Measurements from ENCODE around the gene RASGRF2.
"Not testable (repeated sequence)": the region's sequence is repeated elsewhere in the genome, so short reads cannot be mapped to it uniquely, and the experiment has no call there.

Gene RASGRF2

GRCh38 chr5:80986382-80986781 is 26.2 kb downstream of the RASGRF2 start:
- DNase-seq (ENCODE audit: low spot score): no peak

DNA sequence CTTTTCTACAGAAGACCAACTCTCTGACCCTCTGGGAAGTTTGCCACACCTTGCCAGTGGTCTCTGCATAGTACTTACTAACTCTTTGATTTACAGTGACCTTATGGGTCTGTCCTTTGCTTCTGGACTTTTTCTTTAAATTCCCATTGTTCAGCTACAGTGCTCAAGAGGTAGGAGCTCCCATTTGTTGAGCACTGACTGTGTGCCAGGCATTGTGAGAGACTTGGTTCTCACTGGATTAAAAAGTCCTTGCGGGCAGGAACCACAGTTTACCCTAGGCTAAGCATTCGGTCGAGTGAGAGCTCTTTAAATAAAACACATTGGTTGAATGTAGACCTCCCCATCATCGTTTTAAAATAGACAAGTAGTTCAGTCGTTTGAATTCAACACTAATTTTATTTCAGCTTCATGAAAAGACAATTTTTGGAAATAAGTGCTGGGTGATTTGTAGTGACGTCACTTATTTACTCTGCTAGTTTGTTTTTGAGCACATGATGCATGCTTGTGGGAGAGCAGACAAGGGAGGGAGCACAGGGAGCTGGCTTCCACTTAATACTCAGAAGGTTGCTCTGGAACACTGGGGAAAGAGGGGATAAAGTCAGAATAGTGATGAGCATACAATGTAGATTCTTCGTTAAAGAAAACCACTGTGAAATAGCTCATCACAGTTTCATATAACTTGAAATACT is 27.1 kb downstream of the RASGRF2 start:
- DNase-seq (ENCODE audit: low spot score): no peak

DNA sequence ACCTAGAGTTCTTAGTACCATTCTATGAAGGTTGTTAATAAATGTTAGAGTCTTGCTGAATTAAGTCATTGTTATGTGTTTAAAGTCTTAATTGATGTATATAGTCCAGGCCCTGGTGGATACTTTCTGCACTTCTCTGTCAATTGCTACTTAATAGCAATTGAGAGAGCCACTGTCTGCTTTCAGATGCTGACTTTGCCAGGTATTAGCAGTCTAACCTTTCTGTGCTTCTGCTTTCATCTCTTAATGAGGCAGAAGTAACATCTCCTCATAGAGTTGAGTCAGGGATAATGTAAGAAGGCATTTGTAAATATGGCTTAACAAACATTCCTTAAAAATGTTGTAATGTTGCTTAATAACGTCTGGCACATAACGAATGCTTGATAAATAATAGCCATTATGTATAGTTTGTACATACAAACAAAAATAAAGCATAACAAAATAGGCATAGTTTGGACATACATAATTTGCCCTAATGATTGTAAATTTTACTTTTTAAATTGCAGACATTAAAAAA is 28.3 kb downstream of the RASGRF2 start:
- no peak for DNase-seq (ENCODE audit: low spot score)

DNA sequence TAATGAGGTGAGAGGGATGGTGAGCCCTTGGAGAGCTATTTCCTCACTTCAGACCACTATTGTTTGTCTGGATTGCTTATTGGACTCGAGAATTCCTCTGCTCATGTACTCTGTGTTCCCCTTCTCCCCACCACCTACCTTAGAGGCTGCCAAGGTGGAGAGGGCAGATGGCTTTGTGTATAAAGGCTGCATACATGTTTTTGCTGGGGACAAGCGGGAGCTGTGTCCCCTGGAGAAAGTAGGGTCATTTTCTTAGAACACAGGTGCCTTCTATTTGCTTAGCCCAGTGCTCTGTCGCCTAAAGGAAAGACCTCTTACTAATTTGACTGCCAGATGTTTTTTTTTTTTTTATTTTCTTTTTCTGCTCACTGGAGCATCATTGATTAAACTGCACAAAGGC is 29.7 kb downstream of the RASGRF2 start:
- no peak for DNase-seq (ENCODE audit: low spot score)

DNA sequence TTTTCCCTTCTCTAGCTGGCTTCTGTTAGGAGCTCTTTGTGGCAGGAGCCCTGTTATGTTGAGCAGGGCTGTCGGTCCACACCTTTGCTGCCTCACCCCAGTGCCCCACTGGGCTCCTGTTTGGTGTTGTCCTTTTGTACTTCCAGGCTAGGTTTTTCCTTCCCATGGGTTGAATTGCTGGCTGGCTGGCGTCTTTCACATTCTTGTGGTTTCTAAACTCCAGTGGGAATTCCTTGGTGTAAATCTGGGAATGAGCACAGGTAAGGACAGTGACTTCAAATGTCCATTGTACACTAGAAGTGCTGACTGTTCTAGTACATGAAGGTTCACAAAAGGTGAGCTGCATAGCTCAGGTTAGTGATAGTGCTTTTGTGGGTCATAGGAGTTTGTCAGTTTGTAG is 30.4 kb downstream of the RASGRF2 start:
- no peak for DNase-seq (ENCODE audit: low spot score)

DNA sequence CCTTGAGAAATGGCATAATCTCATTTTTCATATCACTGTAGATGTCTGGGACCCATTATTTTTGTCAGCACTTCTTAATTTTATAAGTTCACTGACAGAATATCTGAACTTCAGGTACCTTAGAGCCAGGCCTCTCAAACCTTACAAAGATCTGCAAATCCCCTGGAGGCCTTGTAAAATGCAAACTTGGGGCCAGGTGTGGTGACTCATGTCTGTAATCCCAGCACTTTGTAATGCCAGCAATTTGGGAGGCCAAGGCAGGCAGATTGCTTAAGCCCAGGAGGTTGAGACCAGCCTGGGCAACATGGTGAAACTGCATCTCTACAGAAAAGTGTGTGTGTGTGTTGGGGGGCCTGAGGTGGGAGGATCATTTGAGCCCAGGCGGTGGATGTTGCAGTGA is 30.8 kb downstream of the RASGRF2 start:
- no peak for DNase-seq (ENCODE audit: low spot score)

DNA sequence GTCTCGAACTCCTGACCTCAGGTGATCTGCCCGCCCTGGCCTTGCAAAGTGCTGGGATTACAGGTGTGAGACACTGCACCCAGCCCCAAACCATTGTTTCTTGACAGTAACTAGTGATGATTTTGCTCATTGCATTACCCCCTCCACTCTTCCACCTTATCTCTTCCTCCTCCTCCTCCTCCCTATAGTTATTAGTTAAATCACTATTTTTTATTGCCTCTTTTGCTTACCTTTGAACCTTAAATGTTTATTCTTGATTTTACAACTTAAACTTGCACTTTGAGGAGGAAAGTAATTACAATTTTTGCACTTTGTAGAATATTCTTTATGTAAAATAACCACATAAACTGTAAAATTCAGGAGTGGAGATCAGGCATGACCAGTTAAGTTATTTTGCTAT is 35.7 kb downstream of the RASGRF2 start:
- DNase-seq (ENCODE audit: low spot score): no peak

- DNase-seq (ENCODE audit: low spot score): no peak
These were observed 38.4 kb downstream of the RASGRF2 start for GRCh38 chr5:80998590-80998979.

DNA sequence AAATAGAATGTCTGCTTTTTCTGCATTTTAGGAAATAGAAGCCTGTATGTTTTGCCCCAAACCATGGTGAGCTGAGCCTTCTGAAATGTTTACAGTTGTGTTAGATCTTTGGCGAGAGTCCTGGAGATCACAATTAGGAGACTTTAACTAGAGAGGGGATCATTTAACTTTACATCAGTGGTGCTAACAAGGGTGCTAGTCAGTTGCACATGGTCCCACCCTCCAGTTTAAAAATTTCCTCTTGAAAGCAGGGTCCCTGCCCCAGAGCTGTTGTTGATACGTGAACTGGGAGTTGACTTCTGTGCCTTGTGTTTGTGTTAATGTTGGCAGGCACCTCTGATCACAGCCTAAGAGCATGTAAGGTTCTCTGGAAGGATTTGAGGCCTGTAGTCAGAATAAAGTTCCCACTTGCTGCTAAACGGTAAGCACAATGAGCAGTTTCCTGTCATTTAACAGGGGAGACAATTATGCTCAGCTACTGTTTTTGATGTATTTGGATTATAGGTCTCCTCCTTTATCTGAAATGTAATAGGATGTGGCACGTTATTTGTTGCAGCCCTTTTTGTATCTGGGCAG is 43.7 kb downstream of the RASGRF2 start:
- DNase-seq (ENCODE audit: low spot score): peak; percentile 27

GRCh38 chr5:81005708-81006107 is 45.5 kb downstream of the RASGRF2 start:
- DNase-seq (ENCODE audit: low spot score): no peak

DNA sequence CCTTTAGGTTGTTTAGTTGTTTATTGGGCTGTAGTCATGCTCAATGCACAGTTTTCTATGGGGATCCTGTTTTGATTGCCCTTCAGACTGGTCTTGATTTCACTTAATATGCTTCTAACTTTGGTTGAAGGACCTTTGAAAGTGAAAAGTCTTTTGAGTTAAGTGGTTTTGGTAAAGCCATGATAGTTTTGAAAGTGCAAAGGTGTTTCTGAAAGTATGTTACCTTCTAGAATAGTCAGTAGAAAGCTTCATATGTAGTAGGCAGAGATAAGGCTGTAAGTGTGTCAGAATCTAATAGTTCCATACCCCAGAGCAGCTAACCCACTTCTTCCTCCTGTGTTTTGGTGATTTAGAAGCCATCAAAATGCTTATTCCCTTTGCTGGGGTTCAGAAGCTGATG is 46.1 kb downstream of the RASGRF2 start:
- DNase-seq (ENCODE audit: low spot score): no peak

DNA sequence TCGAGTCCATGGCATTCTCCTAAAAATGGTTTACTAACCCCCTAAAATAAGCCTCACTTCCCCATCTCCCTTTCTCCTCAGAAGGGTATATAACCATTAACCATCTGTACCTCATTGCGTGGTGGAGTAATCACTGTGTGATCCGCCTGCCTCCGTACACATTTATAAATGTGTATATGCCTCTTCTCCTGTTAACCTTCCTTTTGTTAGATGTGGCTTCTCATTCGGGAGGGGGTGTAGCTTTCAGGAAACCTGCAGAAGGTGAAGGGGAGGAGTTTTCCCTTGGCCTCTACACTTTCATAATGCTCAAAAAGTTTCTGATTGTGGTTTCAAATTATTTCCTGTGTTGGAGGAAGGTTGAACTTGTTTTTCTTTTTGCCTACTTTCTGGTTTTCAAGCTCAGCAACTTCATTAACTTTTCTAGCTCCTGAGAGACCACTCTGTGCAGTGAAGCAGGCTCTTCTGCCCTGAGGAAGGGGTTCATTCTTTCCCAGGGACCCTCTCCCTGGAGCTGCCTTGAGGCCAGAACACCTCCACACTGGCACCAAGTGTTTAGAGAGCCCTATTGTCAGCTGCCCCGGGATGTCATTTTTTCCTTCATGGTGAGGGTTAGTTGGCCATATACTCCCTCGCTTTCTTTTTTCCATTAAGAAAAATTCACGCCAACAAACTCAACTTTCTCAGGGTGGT is 46.9 kb downstream of the RASGRF2 start:
- DNase-seq (ENCODE audit: low spot score): peak; percentile 87

- peak; percentile 22 for DNase-seq (ENCODE audit: low spot score)
These were observed 47.5 kb downstream of the RASGRF2 start for GRCh38 chr5:81007637-81008027.

DNA sequence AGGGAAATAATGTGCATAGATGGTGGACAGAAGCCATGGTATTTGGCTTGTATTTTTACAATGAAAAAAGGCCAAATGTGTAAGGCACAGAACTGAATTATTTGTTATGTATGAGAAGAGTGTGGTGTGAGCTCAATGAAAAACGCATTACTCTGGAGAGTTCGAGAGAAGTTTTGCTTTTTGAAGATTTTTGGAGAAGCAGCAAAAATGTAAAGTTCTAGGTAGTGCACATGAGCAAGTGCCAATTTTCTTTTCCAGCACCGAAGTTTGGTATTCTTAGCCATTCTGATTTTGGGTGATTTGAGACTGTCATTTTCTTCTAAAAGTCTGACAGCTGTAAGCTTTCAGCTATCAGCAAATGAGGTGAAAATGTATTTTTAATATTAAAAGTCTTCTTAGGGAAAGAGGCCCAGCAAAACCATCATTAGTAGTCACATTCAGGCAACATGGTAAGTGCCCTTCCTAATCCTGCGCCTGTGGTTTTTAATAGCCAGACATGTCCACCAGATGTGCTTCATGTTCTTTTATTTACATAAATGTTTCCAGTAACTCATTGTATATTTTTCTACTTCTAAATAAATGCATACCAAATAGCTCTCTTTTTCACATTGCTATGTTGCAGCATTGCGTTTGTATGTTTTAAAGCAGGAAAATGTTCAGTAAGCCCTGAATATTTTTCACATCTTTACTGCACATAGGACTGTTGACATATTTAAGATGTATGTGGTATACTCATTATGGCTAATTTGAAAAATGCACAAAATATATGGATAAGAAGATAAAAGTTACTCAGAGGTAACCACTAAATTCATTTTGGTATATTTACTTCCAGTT is 50.4 kb downstream of the RASGRF2 start:
- DNase-seq (ENCODE audit: low spot score): no peak

GRCh38 chr5:81014348-81014747 is 54.2 kb downstream of the RASGRF2 start:
- DNase-seq (ENCODE audit: low spot score): no peak

DNA sequence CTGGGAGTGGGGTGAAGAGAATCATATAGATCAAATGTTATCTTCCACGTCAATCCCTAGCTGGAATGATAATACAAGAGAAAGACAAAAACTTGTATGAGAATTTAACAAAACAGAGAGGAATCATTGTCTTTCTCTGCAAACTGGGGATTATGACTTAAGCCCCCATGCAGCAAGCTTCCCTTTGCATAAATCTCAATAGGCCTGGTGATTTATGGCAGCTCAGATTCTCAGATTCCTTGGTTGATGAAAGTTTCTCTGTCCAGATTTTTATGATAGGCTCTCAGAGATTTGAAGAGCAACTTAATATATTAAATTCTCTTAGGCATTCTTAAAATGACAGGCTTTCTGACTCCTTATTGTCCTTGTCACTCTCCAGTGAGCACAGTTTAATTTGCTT is 56.0 kb downstream of the RASGRF2 start:
- DNase-seq (ENCODE audit: low spot score): no peak

DNA sequence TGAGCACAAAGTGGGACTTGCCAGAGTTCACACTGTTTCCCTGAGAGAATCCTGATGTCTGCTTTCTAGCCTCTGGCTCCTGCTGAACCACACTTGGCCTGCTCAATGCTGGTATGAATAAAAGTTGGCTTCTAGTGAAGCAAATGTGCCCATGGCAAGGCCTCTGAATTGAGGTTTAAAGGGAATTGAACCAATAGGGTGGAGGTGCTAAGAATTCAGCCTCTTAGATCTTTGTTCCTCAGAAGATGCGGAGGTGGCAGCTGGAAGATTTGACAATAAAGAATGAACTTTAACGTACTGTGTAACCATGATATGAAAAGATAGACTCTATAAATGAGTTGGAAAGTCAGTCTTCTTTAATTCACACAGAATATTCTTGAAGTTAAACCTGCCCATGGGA is 57.2 kb downstream of the RASGRF2 start:
- no peak for DNase-seq (ENCODE audit: low spot score)

- not testable (repeated sequence) for DNase-seq (ENCODE audit: low spot score)
These were observed 58.4 kb downstream of the RASGRF2 start for GRCh38 chr5:81018608-81019007.

DNA sequence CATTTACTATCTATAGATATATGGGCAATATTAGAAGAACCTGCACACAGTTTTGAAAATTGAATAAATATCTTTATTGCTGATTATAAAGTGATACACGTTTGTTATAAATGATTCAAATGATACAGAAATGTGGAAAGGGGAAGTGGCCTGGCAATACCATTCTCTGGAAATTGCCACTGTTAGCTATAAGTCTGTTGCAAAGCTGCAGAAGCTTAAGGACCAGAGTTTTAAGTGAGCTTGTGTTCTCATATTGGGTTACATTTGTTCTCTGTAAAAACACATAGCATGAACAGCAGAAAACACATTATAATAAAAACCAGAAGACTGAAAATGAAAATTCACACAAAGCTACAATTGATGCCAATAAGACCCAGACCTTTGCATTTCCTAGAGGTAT is 59.6 kb downstream of the RASGRF2 start:
- DNase-seq (ENCODE audit: low spot score): no peak

DNA sequence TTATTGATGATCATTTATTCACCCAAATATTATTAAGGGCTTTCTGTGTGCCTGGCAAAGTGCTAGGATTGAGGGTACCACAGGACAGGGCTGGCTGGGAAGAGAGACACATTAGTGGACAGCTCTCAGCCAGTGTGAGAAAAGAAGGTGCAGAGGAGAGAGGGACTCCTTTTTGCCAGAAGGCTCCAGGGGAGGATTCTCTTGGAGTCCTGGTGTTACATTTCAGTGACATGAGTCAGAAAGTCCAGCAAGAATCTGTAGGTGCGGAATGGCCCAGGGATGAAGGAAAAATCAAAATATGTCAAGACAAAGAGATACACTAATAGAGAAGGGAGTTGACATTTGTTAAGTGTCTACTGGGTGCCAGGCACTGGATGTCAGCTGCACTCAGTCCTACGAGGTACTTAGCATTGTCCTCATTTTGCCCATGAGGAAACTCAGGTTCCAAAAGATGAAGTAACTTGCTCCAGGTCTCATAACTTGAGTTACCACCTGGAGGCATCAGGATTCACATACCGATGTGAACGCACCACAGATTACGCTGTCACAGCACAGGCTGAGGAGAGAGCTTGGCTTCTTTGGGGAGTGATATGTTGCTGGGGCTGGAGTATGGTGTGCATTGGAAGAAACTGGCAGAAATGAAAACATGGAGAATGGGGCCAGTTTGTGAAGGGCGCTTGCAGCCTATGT is 60.5 kb downstream of the RASGRF2 start:
- DNase-seq (ENCODE audit: low spot score): no peak

DNA sequence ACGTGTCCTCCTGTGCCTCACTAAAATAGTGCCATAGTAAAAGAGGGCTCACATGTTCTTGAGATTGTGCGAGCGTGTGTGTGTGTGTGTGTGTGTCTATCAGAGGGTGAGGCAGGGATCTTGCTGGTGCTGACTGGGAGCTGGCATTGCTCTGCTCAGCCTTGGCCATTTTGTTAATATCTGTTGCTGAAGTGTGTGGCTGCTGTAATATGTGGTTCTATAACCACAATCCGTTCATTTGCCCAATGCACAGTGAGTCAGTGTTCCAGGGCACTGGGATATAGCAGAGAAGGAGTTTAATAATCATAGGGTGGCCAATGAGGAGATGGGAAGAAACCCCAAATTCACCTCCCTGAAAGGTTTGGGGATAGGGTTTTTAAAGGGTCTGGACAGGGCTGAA is 61.3 kb downstream of the RASGRF2 start:
- DNase-seq (ENCODE audit: low spot score): no peak
